EH (cell line): ENCODE measurements around the gene RITA1.
"Not testable (repeated sequence)": the region's sequence is repeated elsewhere in the genome, so short reads cannot be mapped to it uniquely, and the experiment has no call there.

Source experiments
- DNase-seq: peaks from one replicate; pipeline ENCODE4 v3.0.0-alpha.2; 2015; ENCODE audit warnings: low read depth

The RITA1 gene, protein sequence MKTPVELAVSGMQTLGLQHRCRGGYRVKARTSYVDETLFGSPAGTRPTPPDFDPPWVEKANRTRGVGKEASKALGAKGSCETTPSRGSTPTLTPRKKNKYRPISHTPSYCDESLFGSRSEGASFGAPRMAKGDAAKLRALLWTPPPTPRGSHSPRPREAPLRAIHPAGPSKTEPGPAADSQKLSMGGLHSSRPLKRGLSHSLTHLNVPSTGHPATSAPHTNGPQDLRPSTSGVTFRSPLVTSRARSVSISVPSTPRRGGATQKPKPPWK

DNA sequence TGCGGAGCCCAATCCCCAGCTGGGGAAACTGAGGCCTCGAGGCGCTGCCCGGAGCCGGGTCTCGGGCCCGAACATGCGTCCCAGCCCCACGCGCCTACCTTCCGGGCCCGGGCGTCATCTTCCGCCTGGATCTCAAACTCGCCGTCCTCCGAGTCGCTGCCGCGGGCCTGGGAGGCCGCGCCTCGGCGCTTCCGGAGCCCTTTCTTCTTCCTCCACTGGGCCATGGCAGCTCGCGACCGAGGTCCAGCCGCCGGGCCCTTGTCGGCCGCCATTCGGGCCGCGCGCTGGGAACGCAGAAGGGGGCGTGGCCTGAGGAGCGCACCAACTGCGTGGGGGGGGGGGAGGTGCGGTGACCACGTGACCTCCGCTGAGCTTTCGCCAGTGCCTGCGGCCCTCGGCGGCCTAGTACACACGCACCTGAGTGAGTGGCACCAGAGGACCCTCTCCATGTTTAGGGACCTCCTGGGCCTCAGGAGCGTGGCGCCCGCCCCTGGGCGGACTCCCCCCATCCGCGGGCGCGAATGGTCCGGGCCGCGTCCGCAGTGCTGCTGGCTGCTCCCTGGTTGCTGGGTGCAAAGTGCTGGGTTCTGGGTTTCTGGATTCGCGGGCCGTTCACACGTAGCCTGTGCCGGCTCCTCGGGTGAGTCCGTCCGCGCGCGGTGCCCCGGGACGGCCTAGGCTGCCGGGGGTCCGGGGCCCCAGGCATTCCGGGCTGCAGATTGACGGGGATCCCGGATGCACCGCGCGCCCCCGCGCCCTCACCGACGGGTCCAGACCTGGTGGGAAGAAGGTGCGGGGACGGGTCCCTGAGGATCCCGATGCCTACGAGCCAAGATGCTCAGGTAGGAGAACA is at the start of gene RITA1, which contains the start of gene DDX54:
RITA1 (plus strand) TSS at position 542 of the 853 bp plus-strand sequence. CDS start 1,026 bp downstream, outside the sequence.
DDX54 (minus strand) TSS at position 299 of the 853 bp plus-strand sequence; CDS start at position 272, 27 bp downstream.
- peak; percentile 75 for DNase-seq

DNA sequence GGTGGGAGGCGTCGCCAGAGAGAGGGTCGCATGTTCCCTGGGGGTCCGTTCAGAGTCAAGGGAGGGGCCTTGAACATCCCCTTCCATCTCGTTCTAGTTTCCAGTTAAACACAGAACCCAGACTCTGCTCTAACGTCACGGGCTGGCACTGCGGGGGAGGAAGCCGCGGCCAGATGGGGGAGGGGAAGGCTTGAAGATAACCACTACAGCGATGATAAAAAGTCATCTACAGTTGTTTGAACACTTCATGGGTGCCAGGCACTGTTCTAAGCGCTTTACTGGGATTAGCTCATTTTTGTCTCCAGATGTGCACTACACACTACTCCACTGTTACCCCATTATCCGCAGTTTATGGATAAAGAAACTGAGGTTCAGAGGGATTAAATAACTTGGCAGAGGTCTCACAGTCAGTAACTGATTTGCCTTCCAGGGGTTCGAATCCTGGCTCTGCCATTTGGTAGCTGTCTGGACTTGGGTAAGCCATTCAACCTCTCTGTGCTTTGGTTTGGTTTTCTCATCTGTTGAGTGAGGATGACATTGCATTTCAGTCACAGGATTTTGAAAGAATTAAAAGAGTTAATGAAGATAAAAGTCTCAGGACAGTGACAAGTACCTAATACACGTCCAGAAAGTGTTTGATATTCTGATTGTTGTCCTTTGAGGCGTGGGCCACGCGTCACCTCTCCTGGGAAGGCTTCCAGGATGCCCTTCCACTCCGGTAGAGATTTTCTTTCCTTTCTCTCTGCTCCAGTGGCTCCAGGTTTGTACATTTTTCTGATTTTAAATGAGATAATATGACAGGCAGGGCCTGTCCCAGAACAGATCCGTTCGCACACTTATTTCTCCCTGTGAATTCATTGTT is 49.2 kb upstream of the RITA1 start:
- no peak for DNase-seq

DNA sequence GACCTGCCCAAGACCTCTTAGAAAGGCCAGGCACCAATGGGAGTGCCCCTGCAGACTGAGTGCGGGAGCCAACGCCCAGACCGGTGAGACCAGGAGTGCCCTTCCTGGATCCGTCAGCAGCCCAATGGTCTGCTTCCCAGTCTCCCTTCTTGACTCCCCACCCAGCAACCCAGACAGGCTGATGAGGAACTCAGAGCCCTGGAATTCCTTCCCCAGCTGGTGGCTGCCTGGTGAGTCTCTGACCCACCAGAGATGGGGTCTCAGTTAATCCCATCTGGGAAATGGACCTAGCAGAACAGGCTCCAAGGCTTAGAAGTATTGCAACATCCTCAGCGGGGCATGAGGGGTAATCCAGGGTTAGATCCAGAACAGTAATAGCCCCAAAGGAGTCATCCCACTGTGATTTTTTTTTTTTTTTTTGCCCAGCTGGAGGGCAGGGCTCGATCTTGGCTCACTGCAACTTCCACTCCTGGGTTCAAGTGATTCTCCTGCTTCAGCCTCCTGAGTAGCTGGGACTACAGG is 48.5 kb upstream of the RITA1 start:
- DNase-seq = no peak

DNA sequence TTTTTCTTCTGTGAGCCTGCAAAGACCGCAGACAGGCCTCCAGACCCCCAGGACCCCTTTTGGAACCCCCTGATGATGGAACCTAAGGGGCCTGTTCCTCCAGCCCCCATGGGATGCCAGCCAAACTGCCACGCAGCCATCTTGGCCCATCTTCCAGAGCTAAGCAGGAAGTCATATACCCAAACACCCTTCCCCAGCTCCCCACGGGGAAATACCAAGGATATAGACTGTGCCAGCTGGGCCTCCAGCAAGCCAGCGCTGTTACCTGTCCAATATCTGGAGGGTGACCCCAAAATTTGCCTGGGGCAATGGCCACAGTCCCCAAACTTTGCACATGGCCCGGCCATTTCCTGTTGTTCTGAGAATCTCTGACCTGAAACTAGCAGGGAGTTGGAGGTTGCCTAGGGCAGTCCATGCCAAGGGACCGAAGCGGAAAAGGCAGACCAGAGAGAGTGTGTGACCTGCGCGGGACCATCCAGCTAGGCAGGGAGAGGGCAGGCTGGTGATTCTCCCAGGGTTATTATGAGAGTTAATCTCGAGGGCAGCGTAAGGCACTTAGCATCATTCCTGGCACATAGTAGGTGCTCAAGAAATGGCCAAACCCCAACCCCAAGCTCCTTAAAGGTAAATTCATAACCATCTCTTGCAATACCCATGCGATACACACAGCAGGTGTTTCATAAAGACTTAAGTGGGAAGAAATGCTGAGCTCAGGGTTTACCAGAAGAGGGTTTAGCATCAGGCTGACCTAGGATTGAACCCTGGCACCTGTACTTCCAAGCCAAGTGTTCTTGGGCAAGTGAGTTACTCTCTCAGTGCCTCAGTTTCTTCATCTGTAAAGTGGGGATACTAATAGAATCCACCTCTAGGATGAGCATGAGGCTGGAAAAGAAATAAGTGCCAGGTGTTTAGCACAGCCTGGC is 47.4 kb upstream of the RITA1 start:
- DNase-seq = no peak

DNA sequence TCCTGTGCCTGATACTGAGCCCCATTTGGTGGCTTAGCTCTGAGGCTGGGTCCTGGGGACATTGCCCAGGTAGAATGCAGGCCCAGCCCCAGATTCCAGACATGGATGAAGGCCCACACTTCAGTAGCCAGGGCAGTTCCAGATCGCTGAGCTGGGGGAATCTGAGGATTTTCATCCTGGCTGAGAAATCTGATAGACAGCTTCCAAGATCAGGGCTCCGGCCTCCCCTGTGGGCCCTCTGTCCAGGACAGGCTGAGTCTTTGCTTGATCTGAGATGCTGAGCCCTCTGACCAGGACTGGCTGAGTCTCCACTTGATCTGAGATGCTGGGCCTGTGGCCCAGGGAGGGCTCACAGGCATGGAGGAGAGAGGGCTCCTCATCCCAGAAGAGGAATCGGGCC is 46.7 kb upstream of the RITA1 start:
- no peak for DNase-seq

DNA sequence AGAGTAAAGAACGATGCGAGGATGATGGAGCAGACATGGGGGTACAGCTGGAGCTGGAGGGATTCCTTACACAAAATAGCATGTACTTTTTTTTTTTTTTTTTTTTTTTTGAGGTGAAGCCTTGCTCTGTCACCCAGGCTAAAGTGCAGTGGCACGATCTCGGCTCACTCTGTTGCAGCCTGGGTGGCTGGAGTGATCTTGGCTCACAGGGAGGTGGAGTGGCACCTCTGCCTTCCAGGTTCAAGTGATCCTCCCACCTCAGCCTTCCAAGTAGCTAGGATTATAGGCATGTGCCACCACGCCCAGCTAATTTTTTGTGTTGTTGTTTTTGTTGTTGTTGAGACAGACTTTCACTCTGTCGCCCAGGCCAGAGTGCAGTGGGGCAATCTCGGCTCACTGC is 44.8 kb upstream of the RITA1 start:
- no peak for DNase-seq

DNA sequence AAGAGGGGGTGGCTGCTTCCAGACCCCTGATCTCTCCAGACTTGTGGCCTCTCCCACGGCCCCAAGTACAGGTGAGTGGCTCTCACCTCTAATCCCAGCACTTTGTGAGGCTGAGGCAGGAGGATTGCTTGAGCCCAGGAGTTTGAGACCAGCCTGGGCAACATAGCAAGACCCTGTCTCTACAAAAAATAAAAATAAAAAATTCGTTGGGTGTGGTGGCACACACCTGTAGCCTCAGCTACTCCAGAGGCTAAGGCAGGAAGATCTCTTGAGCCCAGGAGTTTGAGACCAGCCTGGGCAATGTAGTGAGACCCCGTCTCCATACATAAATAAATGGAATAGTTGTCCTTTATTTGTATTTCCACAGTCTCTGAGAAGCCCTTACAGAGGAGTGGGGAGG is 43.8 kb upstream of the RITA1 start:
- not testable (repeated sequence) for DNase-seq

DNA sequence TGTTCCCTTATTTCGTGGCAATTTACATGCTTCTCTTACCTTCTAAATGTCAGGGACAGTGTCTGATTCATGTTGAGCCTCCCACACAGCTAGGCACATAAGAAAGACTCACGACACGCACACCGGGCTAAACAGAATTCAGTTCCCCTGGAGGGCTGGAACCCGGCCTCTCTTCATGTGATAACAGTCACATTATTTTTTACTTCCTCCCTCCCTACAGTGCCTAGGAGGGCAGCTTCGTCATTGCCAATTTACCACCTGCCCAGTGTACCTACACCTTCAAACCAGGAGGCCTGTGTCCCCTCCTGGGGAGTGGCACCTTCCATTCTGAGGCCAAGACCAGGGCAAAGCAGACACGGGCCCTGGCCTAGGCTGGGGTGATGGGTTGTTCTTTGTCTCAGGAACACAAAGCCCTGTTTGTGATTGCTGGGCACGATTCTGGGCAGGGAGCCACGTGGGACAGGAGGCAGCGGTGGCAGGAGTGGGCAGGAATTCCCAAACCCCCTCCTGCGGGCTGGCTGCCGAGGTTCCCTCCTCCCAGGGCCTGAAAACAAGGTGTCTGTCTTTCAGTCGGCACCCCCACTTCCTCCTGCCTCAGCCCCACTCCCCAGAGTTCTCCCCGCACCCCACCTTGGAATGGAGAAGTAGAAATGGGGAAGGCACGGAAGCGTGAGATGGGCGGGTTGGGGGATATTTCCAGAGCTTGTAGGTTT is 43.2 kb upstream of the RITA1 start:
- no peak for DNase-seq

DNA sequence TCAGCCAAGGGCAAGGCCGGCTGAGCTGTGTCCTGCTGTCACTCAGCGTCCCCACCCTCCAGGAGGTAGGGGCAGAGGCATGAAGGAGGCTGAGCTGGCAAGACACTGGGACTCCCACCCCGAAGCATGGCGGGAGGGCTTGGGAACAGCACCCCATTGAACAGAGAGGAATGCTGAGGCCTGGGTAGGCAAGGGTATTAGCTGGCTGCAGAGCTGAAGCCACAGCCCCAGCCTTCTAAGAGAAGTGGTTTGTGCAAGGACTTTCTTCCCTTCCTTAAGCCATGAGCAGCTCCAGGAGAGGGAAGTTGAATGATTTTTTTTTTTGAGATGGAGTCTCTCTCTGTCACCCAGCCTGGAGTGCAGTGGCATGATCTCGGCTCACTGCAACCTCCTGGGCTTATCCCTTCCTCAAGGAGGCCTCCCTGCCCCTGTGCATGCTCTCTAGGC is 42.6 kb upstream of the RITA1 start:
- DNase-seq = no peak

DNA sequence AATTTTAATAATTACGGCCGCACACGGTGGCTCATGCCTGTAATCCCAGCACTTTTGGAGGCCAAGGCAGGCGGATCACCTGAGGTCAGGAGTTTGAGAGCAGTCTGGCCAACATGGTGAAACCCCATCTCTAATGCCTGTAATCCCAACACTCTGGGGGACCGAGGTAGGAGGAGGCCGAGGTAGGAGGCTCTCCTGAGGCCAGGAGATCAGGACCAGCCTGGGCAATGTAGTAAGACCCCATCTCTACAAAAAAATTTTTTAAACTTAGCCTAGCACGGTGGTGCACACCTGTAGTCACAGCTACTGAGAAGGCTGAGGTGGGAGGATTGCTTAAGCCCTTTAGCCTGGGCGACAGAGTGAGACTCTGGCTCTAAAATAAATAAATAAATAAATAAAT is 41.6 kb upstream of the RITA1 start:
- DNase-seq = no peak

DNA sequence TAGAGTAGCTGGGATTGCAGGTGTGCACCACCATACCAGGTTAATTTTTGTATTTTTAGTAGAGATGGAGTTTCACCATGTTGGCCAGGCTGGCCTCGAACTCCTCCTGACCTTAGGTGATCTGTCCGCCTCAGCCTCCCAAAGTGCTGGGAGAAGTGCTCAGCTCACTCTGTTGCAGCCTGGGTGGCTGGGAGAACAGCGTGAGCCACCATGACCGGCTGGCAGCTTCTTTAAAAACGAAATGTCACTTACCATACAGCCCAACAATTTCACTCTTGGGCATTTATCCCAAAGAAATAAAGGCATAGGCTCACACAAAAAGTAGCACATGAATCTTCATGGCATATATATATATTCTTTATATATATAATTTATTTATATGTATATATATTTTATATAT is 40.7 kb upstream of the RITA1 start:
- no peak for DNase-seq

DNA sequence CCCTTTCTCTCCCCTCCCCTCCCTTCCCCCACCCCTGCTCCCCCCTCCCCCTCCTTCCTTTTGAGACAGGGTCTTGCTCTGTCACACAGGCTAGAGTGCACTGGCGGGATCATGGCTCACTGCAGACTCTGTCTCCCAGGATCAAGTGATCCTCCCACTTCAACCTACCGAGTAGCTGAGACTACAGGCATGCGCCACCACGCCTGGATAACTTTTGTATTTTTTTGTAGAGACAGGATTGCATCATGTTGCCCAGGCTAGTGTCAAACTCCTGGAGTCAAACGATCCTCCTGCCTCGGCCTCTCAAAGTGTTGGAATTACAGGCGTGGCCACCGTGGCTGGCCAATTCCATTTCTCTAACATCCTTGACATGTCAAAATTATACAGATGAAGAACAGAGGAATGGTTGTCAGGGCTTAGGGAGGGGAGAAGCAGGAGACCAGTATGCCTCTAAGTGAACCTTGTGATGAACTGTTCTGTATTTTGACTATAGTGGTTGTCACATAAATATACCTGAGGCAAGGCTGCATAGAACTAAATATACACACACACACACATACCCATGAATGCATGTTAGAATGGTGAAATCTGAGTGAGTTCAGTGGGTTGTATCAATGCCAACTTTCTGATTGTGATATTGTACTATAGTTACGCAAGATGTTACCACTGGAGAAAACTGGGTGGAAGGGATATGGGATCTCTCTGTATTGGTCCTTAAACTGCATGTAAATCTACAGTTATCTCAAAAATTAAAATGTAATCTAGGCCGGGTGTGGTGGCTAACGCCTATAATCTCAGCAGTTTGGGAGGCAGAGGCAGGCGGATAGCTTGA is 39.6 kb upstream of the RITA1 start:
- DNase-seq = no peak

DNA sequence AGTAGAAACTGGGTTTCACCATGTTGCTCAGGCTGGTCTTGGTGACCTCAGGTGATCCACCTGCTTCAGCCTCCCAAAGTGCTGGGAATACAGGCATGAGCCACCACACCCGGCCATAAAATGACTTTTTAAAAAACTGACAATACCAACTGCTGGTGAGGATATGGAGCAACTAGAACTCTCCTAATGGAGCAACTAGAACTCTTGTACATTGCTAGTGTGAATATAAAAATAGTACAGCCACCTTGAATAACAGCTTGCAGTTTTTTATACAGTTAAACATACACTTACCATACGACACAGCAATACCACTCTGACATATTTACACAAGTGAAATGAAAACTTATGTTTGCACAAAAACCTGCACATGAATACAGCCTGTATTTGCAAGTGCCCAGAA is 38.5 kb upstream of the RITA1 start:
- no peak for DNase-seq

DNA sequence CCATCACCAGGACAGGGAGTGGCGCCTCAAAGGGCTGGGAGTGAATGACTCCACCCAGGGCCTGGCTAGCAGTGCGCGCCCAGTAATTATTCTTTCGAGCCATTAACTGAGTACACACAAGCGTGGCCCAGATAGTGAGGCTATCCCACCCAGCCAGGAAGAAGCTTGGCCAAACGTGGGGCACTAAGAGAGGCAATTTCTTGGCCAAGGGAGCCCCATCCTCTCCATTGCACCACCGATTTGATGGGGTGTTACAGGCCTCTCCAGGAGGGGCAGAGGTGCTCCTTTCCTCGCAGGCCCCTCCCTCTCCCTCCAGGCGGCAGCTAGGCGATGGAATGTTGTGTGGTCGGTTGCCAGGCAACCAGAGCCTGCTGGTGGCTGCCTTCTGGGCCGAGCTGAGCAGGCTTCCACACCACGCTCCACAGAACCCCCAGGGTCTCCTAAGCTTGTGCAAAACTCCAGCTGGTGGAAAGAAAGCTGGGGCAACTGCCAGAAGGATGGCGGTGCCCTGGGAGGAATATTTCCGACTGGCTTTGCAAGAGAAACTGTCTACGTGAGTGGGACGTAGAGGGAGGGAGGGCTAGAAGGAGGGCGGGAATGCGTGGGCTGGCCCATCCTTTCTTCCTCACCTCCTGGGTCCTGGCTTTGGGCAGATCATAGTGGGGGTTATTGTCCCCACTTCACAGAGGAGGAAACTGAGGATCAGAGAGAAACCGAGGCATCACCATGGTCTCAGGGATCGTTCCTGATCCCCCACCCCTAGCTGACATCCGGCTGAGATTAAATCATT is 36.0 kb upstream of the RITA1 start, which contains the start of gene CFAP73:
CFAP73 (plus strand) TSS at position 364 of the 790 bp plus-strand sequence; CDS start at position 498, 134 bp downstream.
- peak; percentile 92 for DNase-seq

DNA sequence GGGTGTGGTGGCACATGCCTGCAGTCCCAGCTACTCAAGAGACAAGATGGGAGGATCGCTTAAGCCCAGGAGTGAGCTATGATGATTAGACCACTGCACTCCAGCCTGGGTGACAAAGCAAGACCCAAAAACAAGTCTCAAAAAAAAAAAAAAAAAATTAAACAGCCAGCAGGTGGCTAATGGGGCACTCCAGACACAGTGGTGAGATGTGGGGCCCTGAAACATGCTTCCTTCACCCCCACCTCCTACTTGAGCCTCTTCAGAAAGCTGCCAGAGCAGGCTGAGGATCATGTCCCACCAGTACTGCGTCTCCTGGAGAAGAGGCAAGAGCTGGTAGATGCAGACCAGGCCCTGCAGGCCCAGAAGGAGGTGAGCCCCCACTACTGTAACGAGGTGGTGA is 33.9 kb upstream of the RITA1 start:
- no peak for DNase-seq

DNA sequence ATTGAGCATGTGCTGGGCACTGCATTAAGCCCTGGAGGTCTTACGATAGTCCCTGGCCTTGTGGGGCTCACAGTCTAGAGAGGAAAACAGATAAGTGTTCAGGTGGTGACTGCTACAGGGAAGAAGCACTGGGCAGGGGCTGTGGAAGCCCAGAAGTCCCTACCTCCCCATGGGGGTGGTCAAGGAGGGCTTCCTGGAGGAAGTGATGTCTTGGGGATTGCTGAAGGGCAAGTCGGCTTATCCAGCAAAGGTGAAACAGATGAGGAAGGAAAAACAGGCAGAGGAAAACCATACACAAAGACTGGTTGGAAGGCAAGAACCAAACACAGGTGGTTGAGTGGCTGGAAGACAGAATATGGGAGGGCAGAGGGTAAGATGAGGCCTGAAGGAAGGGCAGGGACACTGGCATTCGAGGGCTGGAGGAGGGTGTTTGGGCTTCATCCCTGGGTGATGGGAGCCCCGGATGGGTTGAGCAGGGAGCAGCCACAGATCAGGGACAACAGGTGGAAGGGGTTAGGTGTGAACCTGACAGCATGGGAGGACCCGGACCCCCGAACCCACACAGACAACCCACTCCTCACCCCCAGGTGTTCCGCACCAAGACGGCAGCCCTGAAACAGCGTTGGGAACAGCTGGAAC is 33.2 kb upstream of the RITA1 start:
- no peak for DNase-seq

DNA sequence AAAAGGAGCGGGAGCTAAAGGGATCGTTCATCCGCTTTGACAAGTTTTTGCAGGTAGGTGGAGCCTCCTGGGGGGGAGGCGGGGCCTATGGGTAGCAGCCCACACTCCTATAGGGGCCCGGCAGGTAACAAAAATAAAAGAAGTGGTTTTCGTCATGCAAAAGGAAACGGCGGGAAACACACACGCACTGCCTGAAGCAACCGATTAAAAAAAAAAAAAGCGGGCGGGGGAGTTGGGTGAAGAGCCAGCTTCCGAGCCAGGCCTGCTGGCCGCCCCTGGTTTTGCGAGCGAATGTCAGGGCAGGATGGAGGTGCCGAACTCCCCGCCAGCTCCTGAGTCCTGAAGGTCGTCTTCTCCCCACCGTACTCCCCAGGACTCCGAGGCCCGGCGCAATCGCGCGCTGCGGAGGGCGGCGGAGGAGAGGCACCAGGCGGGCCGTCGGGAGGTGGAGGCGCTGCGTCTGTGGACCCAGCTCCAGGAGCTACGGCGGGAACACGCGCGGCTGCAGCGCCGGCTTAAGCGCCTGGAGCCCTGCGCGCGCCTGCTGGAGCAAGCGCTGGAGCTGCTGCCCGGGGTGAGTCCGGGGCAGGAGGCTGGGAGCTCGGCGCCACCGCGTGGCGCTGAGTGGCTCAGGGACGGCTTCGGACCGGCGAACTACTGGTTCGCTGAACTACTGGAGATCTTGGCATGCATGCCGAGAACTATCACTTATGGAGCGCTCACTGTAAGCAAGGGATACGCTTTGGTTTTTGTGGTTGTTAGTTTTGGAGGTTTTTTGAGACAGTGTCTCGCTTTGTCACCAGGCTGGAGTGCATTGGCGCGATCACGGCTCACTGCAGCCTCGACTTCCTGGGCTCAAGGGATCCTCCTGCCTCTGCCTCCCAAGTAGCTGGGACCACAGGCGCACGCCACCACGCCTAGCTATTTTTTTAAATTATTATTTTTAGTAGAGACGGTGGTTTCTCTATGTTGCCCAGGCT is 32.4 kb upstream of the RITA1 start:
- DNase-seq = peak; percentile 72
